D341Med (cell line): ENCODE measurements around the gene CC2D1B.

Source experiments
- DNase-seq: peaks from one replicate; pipeline ENCODE4 v3.0.0; 2012; ENCODE audit warnings: low spot score

CC2D1B gene

GRCh38 chr1:52359676-52360594, 6.1 kb downstream of the CC2D1B start:
- DNase-seq, result no peak

- no peak for DNase-seq
Observed at GRCh38 chr1:52358851-52359497, 7.0 kb downstream of the CC2D1B start.

DNA sequence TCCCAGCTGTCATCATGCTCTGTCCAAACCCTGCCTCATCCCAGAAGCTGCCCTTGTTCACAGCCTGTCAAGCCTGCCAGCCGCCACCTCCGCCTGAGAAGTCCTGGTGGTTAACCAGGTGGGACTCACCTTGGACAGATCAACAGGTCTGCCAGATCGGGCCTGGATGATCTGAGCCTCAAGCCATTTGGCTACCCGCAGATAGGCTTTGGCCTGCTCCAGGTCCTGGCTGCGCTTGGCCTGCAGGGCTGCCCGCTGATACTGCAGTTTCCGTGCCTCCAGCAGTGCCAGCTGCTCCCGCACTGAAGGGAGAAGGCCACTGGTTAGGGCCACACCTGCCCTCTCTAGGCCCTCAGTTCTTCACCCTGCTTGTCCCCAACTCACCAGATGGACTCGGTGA, 8.6 kb downstream of the CC2D1B start:
- no peak for DNase-seq

DNA sequence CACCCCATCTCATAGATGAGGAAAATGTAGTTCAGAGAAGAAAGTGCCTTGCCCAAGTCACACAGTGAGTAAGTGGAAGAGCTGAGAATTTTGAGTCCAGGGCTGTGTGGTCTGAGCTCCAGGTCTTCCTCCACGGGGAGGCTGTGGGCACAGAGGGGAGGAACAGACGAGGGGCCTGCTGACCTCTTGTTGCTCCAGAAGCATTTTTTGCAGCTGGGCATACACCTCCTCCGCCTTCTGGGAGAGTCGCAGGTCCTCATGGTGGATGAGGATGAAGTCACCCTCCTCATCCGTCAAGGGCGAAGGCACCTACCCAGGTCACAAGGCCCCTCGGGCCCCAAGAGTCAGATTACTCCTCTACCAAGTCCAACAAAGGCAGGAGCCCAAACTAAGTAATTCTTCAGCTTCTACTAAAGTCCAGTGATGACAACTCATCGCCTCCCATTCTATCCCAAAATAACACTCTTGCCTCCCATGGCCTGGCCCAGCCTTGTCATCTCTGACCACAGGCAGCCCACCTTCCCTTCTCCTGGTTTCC, 9.1 kb downstream of the CC2D1B start:
- no peak for DNase-seq

GRCh38 chr1:52355847-52356505, 10.0 kb downstream of the CC2D1B start:
- no peak for DNase-seq

GRCh38 chr1:52355436-52355835, 10.6 kb downstream of the CC2D1B start:
- no peak for DNase-seq

DNA sequence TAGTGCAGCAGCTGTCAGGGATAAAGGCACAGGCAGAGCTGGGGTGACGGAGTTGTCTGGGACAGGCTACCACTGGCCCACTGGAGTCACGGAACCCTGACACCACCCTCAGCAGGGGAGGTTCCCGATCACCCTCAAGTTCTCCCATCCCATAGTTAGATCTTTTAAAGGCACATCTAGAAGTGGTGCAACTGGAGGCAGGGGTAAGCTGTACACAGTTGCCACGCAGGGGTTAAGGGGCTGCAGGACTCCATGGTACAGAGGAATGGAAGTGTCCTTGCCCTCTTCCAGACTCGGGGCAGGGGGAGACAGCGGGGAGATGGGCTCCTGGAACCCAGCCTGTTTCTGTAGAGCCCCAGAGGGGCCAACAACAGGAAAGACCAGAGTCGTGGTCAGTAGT, 13.3 kb downstream of the CC2D1B start:
- DNase-seq, result no peak

DNA sequence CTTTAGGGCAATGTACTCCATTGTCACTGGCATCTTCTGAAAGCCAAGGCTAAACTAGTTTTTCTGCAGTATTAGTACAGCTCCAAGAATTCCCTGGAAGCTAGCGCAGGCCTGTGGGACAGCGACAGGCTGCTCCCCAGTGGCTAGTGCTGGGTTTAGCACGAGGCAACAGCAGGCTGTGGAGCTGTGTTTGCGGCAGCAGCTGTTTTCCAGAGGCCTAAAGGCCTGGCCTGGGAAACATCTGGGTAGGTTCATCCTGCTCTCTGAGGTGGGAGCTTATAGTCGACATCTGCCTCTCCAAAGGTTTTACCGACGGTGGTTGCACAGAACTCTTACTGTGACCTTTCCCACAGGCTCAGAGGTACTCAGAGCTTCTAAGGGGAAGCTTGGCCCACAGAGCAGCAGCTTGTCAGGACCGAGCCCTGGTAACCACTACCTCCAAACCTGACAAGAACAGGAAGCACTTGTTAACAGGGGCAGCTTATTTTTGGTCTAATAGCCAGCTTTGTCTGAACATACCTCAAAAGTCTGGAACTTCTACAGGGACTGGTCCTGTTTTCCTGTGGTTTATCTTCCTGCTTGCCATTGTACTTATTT, 17.2 kb downstream of the CC2D1B start:
- DNase-seq, result peak; percentile 74

- no peak for DNase-seq
Observed at GRCh38 chr1:52346653-52347052, 19.4 kb downstream of the CC2D1B start.

DNA sequence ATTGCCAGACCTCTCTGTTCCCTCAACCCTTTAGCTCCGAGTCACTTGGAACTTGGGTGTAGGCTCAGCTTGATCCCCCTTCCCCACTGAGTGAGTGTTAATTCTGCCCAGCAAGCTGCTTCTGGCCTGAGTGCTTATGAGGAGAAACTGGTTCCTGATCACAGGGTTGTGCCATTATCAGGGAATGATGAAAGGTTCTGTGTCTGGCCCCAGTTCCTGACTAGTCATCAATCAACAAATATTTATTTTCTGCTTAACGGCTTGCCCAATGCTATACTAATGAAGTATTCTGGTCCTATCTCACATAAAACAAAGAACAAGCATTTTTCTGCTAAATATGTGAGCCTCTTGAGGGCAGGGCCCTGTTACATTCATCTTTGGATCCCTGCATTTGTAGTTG, 20.8 kb downstream of the CC2D1B start:
- no peak for DNase-seq

- DNase-seq, result no peak
Observed at GRCh38 chr1:52343979-52344378, 22.0 kb downstream of the CC2D1B start.

GRCh38 chr1:52341655-52342260, 24.2 kb downstream of the CC2D1B start:
- no peak for DNase-seq

DNA sequence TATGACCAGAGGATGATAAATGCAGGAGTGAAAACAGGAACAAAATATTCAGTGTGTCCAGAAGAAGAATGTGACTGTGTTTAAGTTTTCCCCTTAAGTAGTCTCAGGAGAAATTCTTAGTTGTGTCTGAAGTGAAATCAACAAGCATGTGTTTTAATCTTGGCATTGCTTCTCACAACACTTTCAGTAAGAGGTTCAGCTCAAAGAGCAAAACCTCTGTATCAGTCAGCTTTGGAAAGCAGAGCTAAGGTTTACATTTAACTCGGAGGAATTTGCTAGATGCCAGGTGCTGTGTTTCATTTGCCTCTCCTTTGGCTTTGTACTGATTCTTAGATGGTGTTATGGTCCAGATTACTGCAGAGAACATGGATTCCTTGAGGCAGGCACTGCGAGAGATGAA, 28.6 kb downstream of the CC2D1B start:
- DNase-seq, result no peak

- no peak for DNase-seq
Observed at GRCh38 chr1:52334906-52335528, 31.0 kb downstream of the CC2D1B start.

DNA sequence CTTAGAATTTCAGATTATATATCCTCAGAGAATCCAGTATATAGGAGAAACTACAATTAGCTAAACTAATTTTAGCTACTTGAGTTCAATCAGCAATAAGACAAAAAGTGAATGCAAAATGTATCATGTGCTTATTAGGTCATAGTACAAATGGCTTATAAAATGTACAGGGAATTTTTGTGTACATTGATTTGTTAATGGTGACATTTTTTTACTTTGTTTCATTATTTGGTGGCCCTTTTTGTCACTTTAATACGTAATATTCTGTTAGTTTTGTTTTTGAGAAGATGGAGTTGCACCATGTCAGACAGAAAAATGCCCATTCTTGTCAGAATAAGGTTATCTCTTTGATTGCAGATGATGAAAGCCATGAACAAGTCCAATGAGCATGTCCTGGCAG, 33.6 kb downstream of the CC2D1B start:
- DNase-seq, result no peak

DNA sequence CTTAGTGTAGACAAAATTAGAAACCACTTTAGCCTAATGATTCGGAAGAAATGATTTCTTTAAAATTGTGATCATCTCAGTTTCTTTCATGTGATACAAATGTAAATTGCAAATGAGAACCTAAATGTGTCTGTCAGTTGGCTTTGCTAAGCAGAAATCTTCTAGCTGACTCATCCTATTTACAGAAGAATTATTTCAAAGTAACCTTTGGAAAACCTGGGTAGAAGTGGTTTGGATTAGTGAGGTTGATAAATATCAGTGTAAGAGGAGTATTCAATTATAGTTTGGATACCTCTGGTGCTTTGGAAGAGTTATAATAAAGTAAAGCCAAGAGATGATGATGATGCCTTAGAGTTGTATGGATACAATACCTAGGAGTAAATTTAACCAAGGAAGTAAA, 37.4 kb downstream of the CC2D1B start:
- DNase-seq, result no peak

DNA sequence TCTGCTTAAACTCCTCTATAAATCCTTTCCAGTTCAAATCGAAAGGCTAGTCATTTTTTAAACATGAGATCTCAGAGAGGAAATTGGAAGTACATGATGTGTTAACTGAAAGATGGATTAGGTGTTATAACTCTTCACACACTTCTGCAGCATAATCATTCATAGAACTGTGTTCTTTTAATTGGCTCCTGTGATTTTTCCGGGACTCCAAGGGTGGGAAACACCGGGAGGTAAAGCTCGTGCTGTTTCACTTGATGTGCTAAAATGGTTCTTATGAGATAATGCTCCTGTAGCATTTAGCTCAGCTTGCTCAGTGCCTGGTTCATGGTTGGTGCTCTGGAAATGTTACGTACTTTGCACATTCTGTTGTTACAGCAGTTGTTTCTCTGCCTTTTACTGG, 40.2 kb downstream of the CC2D1B start:
- DNase-seq, result no peak

DNA sequence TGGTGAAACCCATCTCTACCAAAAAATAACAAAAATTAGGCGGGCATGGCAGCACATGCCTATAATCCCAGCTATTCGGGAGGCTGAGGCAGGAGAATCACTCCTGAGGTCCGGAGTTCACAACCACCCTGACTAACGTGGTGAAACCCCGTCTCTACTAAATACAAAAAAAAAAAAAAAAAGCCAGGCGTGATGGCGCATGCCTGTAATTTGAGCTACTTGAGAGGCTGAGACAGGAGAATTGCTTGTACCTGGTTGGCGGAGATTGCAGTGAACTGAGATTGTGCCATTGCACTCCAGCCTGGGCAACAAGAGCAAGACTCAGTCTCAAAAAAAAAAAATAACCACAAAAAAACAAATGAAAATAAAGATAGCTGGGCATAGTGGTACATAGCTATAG, 42.3 kb downstream of the CC2D1B start:
- no peak for DNase-seq

GRCh38 chr1:52321061-52321460, 44.9 kb downstream of the CC2D1B start:
- DNase-seq, result no peak

- DNase-seq, result no peak
Observed at GRCh38 chr1:52306227-52307006, 59.6 kb downstream of the CC2D1B start.
